RWPE1 (cell line): ENCODE data around the gene FRS3.

Source experiments
- CTCF ChIA-PET: fragments of 350-600 bp; sonication (Branson Sonifier 250); formaldehyde crosslinking; extraction: SDS; loops from one replicate; lab custom pipeline; 2021; lab: Yijun Ruan, JAX
- POLR2A ChIA-PET: fragments of 400-600 bp; formaldehyde crosslinking; extraction: SDS; loops from one replicate; lab custom pipeline; 2020; ENCODE audit warnings: antibody characterized with exemption; ENCODE audit not compliant: low non-redundant PET; lab: Yijun Ruan, JAX
- DNase-seq: peaks from one replicate; pipeline ENCODE4 v3.0.0; 2012; ENCODE audit warnings: low spot score
- H3K27ac ChIP-seq: fragments of 450-650 bp; 2 replicates; pipeline ENCODE4 v1.5.1; 2017
- CTCF ChIP-seq: fragments of 450-650 bp; conservative IDR thresholded peaks from 2 replicates; pipeline ENCODE4 v1.5.1; 2017; ENCODE audit warnings: low read depth, mild to moderate bottlenecking

Gene FRS3

GRCh38 chr6:41779788-41780550 lies at the start of gene FRS3:
TSS of gene FRS3 (minus strand) at chr6:41779900. CDS start at chr6:41776987, 2,913 bp downstream.
- ChIA-PET POLR2A (no interaction called here), CTCF (interaction anchor here (0.6 to 1.2 kb wide), 5 partner anchors 16 to 317 kb away, joined by 3 to 5 read pairs (median 4); no protein-coding TSS in a partner anchor)
- H3K27ac ChIP-seq: peak within 1 kb of the TSS; percentile 97
- TF ChIP-seq CTCF: peak; percentile 96
- DNase-seq: peak; percentile 93

GRCh38 chr6:41826343-41827022 lies 46.8 kb upstream of the FRS3 start:
- ChIA-PET CTCF (no interaction called here), POLR2A (no interaction called here)
- no peak overlapping the region for H3K27ac ChIP-seq
- DNase-seq: no peak
- TF ChIP-seq CTCF: no peak

- CTCF ChIA-PET: no interaction called here
- no peak for DNase-seq
- H3K27ac ChIP-seq: no peak overlapping the region
- POLR2A ChIA-PET: no interaction called here
- TF ChIP-seq CTCF: no peak
These were observed 45.2 kb upstream of the FRS3 start for GRCh38 chr6:41824571-41825569.

- no peak for TF ChIP-seq CTCF
- no peak overlapping the region for H3K27ac ChIP-seq
- CTCF ChIA-PET: interaction anchor here (0.5 to 0.6 kb wide), 2 partner anchors 9 to 98 kb away, joined by 3 to 7 read pairs; partner anchors contain the start of gene MED20
- DNase-seq: no peak
- POLR2A ChIA-PET: no interaction called here
These were observed 43.5 kb upstream of the FRS3 start for GRCh38 chr6:41823178-41823577.

GRCh38 chr6:41822021-41822420 lies 42.3 kb upstream of the FRS3 start:
- H3K27ac ChIP-seq: no peak overlapping the region
- no peak for DNase-seq
- ChIA-PET POLR2A (no interaction called here), CTCF (no interaction called here)
- no peak for TF ChIP-seq CTCF
